K562 (cell line): ENCODE results near the gene ARHGAP26. TPM values are rescaled to one million over a fixed set of nuclear protein-coding genes. Genes with fewer than 3 reads are reported as not detected.

ENCODE experiments used
- ATF3 ChIP-seq, 2 experiments: fragments of 450-650 bp in 1 of 2; sonication (generic) in 1 of 2; formaldehyde crosslinking in 1 of 2; IDR thresholded peaks in 1 of 2; conservative IDR thresholded peaks in 1 of 2; 2 replicates each; pipeline versions ENCODE4 v1.6.1 to v1.8.1; 2016 to 2023; ENCODE audit warnings: mild to moderate bottlenecking in 2 of 2, moderate library complexity in 2 of 2, inconsistent platforms in 1 of 2, missing genetic modification reagents in 1 of 2
- CEBPG ChIP-seq, 3 experiments: fragments of 200-800 bp in 1 of 3; sonication (Bioruptor generic) in 1 of 3; sonication (generic) in 1 of 3; formaldehyde crosslinking in 1 of 3; IDR thresholded peaks in 2 of 3; conservative IDR thresholded peaks in 1 of 3; 2 replicates each; pipeline versions ENCODE4 v1.6.1 to v1.8.0; 2016 to 2022; ENCODE audit warnings: missing compliant biosample characterization in 2 of 3, missing genetic modification characterization in 2 of 3, mild to moderate bottlenecking in 1 of 3, missing genetic modification reagents in 1 of 3
- DMBX1 ChIP-seq: fragments of 250-450 bp; sonication (Bioruptor Pico); IDR thresholded peaks from 2 replicates; pipeline ENCODE4 v1.8.0; 2022; ENCODE audit warnings: inconsistent platforms, mild to moderate bottlenecking, moderate library complexity, borderline replicate concordance
- EHMT2 ChIP-seq: fragments of 450-650 bp; IDR thresholded peaks from 2 replicates; pipeline ENCODE4 v1.6.1; 2018; ENCODE audit warnings: antibody characterized with exemption
- L3MBTL2 ChIP-seq: fragments of 450-650 bp; IDR thresholded peaks from 2 replicates; pipeline ENCODE4 v1.6.1; 2016; ENCODE audit warnings: mild to moderate bottlenecking, moderate library complexity
- MAZ ChIP-seq, 2 experiments: fragments of 450-650 bp in 1 of 2; sonication (generic) in 1 of 2; formaldehyde crosslinking; IDR thresholded peaks in 1 of 2; conservative IDR thresholded peaks in 1 of 2; 2 replicates each; pipeline versions ENCODE4 v1.4.0 to v1.5.0; 2020; ENCODE audit warnings: mild to moderate bottlenecking in 1 of 2, missing genetic modification reagents in 1 of 2
- SFPQ ChIP-seq: fragments of 200-400 bp; formaldehyde crosslinking; IDR thresholded peaks from 2 replicates; pipeline ENCODE4 v1.6.1; 2017; ENCODE audit warnings: mild to moderate bottlenecking, low read depth, low read length, moderate library complexity
- SNRNP70 ChIP-seq: fragments of 200-400 bp; formaldehyde crosslinking; optimal IDR thresholded peaks from 2 replicates; pipeline ENCODE3; 2017; ENCODE audit warnings: low read depth, low read length
- ZNF699 ChIP-seq: fragments of 250-450 bp; sonication (Bioruptor Pico); IDR thresholded peaks from 2 replicates; pipeline ENCODE4 v1.8.0; 2021; ENCODE audit warnings: mild to moderate bottlenecking, moderate library complexity; ENCODE audit not compliant: insufficient replicate concordance
- polyA plus RNA-seq, 8 experiments: library from polyadenylated mRNA; depleted of rRNA in 4 of 8; stranded (reverse) in 5 of 8; unstranded in 3 of 8; fragments of >200 nt; fragmentation: Nextera tagmentation in 2 of 8; fragmentation: Illumina TruSeq in 1 of 8; extraction: Ambion mirVana in 2 of 8; extraction: Trizol in 1 of 8; gene quantifications; 2 replicates each; pipeline versions ENCODE4 v1.2.1 to v1.2.3, GENCODE V29; 2011 to 2014; ENCODE audit warnings: inconsistent platforms in 1 of 8, missing spikeins in 1 of 8
- total RNA-seq, 7 experiments: library from RNA; depleted of rRNA in 6 of 7; stranded (reverse); fragments of >200 nt in 6 of 7; fragmentation: Illumina TruSeq in 2 of 7; extraction: Trizol in 2 of 7; gene quantifications; 2 replicates each; pipeline versions ENCODE4 v1.2.1 to v1.2.3, GENCODE V29; 2011 to 2021; ENCODE audit warnings: low replicate concordance in 1 of 7

Gene ARHGAP26
- total and polyA plus RNA-seq, 9 of the 15 experiments (the other 6 are each of a cell fraction or from before 2014, with no cell fraction given) = 0.13 to 1.1 (median 0.55) TPM

- no peak for TF ChIP-seq SFPQ
- no peak for TF ChIP-seq SNRNP70
- peak; percentile 74 for TF ChIP-seq ATF3 (IDR thresholded peaks at IDR 0.05)
- TF ChIP-seq ATF3 (CRISPR knock-in tag; conservative IDR thresholded peaks at IDR 0.05) = no peak
- no peak for TF ChIP-seq EHMT2
- TF ChIP-seq DMBX1 (CRISPR knock-in tag) = peak; percentile 66; the same call in 1 of the 2 replicates
- TF ChIP-seq CEBPG (CRISPR knock-in tag; IDR thresholded peaks at IDR 0.05) = peak; percentile 60; the same call in 1 of the 2 replicates
- TF ChIP-seq CEBPG (tag; conservative IDR thresholded peaks at IDR 0.05 in 1 of 2, IDR thresholded peaks at IDR 0.05 in 1 of 2) = peak; percentile 77 to 94
- no peak for TF ChIP-seq ZNF699
- TF ChIP-seq L3MBTL2 = peak; percentile 51; the same call in 1 of the 2 replicates
- 0 out of 4 replicates have a peak, but pooled peaks of 1 of the 2 experiments have one; percentile 15 for TF ChIP-seq MAZ (CRISPR knock-in tag; conservative IDR thresholded peaks at IDR 0.05 in 1 of 2, IDR thresholded peaks at IDR 0.05 in 1 of 2)
These were observed 270.4 kb downstream of the ARHGAP26 start (continued) for GRCh38 chr5:143040622-143041021.
